Activated T-cell treated with anti-CD3 and anti-CD28 coated beads, Interleukin-2, amount 50 U/mL, for 72 hours (primary cell): ENCODE measurements around the gene UGT1A6. TPM values are rescaled to one million over a fixed set of nuclear protein-coding genes. Genes with fewer than 3 reads are reported as not detected.

Experiments used
- ATAC-seq, 2 donors: fragments of 150-1000 bp; cut with Tn5 transposase; replicated peaks in 1 of 2; 2 replicates each; pipeline ENCODE4 v1.10.0; 2021; ENCODE audit warnings: moderate library complexity in 2 of 2, mild to moderate bottlenecking in 1 of 2
- DNase-seq, 2 donors: peaks; one replicate each; pipeline ENCODE4 v3.0.0; 2021 to 2022; ENCODE audit warnings: mixed read lengths in 1 of 2
- H3K27ac Mint-ChIP-seq: one replicate; pipeline ENCODE4 v1.8.0; 2022; ENCODE audit warnings: mild to moderate bottlenecking, moderate library complexity, mixed read lengths
- H3K27me3 Mint-ChIP-seq: one replicate; pipeline ENCODE4 v1.8.0; 2022; ENCODE audit warnings: low read depth, mixed read lengths
- H3K36me3 Mint-ChIP-seq, 2 donors: one replicate each; pipeline ENCODE4 v1.8.0; 2022; ENCODE audit warnings: mixed read lengths in 2 of 2, mild to moderate bottlenecking in 1 of 2; ENCODE audit not compliant: insufficient read depth in 2 of 2
- H3K4me1 Mint-ChIP-seq: one replicate; pipeline ENCODE4 v1.8.0; 2022; ENCODE audit warnings: low read depth, mixed read lengths
- H3K4me3 Mint-ChIP-seq, 2 donors: one replicate each; pipeline ENCODE4 v1.8.0; 2022; ENCODE audit warnings: mild to moderate bottlenecking in 2 of 2, mixed read lengths in 2 of 2, moderate library complexity in 2 of 2
- H3K9me3 Mint-ChIP-seq, 2 donors: one replicate each; pipeline ENCODE4 v1.8.0; 2022; ENCODE audit warnings: mixed read lengths in 2 of 2
- total RNA-seq, 2 donors: library from RNA; stranded (reverse); gene quantifications; one replicate each; pipeline ENCODE4 v1.2.3, GENCODE V29; 2022

Gene UGT1A6
- total RNA-seq, 2 donors from 2014 or later, result not detected

- Mint-ChIP-seq H3K9me3 (no peaks in the 10 kb centered on the region), H3K27me3 (peaks cover 10% of the 10 kb centered on the region), H3K36me3 (no peaks in the 10 kb centered on the region), H3K4me1 (no peaks in the 10 kb centered on the region), H3K27ac (no peak overlapping the region), H3K4me3 (no peak overlapping the region)
- no peak for ATAC-seq
- DNase-seq, result no peak
Measured at GRCh38 chr2:233818639-233819621, 126.2 kb downstream of the UGT1A6 start.

GRCh38 chr2:233819884-233820773 lies 127.4 kb downstream of the UGT1A6 start:
- no peak for ATAC-seq
- no peak for DNase-seq
- Mint-ChIP-seq H3K4me3 (no peak overlapping the region), H3K9me3 (no peaks in the 10 kb centered on the region), H3K36me3 (no peaks in the 10 kb centered on the region), H3K27ac (no peak overlapping the region), H3K4me1 (no peaks in the 10 kb centered on the region), H3K27me3 (peaks cover 9% of the 10 kb centered on the region)

DNA sequence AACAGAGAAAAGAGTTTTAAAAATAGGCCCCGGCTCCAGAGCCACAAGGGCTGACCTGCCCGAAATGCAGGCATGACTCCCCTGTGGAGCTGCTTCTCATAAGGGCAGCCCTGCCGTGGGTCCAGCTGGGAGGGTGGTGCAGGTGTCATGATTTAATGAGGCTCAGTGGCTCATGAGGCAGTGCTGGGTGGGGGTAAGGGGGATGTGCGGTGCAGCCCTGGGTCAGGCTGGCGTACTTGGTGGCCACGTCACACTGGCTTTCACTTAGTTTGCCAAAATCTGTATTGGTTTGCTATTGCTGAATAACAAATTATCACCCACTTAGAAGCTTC lies 128.1 kb downstream of the UGT1A6 start:
- no peaks in the 10 kb centered on the region for H3K4me1 Mint-ChIP-seq
- H3K36me3 Mint-ChIP-seq, result no peaks in the 10 kb centered on the region
- DNase-seq (no peak), ATAC-seq (no peak)
- H3K27me3 Mint-ChIP-seq, result peaks cover 2% of the 10 kb centered on the region
- H3K9me3 Mint-ChIP-seq, result no peaks in the 10 kb centered on the region
- no peak overlapping the region for H3K4me3 Mint-ChIP-seq
- no peak overlapping the region for H3K27ac Mint-ChIP-seq

DNA sequence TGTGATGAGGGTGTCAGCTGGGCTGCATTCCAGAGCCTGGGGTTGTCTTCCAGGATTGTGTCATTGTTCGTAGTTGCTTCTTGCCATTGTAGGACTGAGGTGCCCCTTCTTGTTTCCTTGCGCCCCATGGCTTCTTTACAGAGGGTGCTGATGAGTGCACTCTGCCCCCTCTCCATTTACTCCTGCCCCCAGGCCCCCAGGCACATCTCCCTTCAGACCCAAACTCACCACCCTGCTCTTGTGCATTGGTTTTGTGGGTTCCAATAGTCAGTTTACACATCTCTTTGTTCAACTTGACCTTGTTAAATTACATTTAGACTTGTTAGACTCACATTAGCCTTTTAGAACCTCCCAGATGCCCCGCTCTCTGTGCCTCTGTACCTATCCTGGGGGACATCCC lies 128.5 kb downstream of the UGT1A6 start:
- Mint-ChIP-seq H3K36me3 (no peaks in the 10 kb centered on the region), H3K27ac (no peak overlapping the region), H3K4me1 (no peaks in the 10 kb centered on the region), H3K4me3 (no peak overlapping the region), H3K27me3 (no peaks in the 10 kb centered on the region), H3K9me3 (no peaks in the 10 kb centered on the region)
- DNase-seq (no peak), ATAC-seq (no peak)

DNA sequence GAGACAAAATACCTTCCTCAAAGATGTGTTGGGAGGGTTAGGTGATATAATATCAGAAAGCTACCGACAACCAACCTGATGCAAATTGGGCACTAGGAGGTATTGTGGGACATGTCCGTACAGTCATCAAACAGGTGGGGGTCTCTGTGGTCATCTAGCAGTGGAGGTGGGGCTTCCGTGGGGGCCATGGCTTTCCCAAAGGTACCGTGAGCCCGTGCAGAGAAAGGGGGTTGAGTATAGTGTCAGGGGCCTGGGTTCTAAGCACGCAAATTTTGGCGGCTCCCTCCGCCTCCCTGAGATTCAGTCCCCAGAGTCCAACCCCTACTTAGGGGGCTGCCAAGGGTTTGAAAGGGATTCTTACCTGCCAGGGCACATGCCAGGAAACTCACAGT lies 129.0 kb downstream of the UGT1A6 start:
- no peak overlapping the region for H3K27ac Mint-ChIP-seq
- no peaks in the 10 kb centered on the region for H3K36me3 Mint-ChIP-seq
- no peak overlapping the region for H3K4me3 Mint-ChIP-seq
- no peaks in the 10 kb centered on the region for H3K27me3 Mint-ChIP-seq
- DNase-seq, result no peak
- no peaks in the 10 kb centered on the region for H3K4me1 Mint-ChIP-seq
- H3K9me3 Mint-ChIP-seq, result no peaks in the 10 kb centered on the region
- ATAC-seq, result no peak

GRCh38 chr2:233822101-233822771 lies 129.5 kb downstream of the UGT1A6 start:
- no peaks in the 10 kb centered on the region for H3K9me3 Mint-ChIP-seq
- no peaks in the 10 kb centered on the region for H3K27me3 Mint-ChIP-seq
- H3K27ac Mint-ChIP-seq, result no peak overlapping the region
- ATAC-seq (no peak), DNase-seq (no peak)
- no peak overlapping the region for H3K4me3 Mint-ChIP-seq
- no peaks in the 10 kb centered on the region for H3K36me3 Mint-ChIP-seq
- H3K4me1 Mint-ChIP-seq, result no peaks in the 10 kb centered on the region

Other genes with a start within 250 kb of the UGT1A6 start
- 10 to 100 TPM; 14.7 to 19.6 TPM for gene USP40, start 126.1 kb upstream of the UGT1A6 start, total RNA-seq
- not detected for gene UGT1A8, start 75.3 kb upstream of the UGT1A6 start, total RNA-seq
- not detected for gene UGT1A10, start 56.4 kb upstream of the UGT1A6 start, total RNA-seq
- not detected for gene UGT1A9, start 21.0 kb upstream of the UGT1A6 start, total RNA-seq
- gene UGT1A7, start 11.0 kb upstream of the UGT1A6 start, total RNA-seq, result not detected
- gene UGT1A5, start 20.0 kb downstream of the UGT1A6 start, total RNA-seq, result not detected
- not detected for gene UGT1A4, start 25.8 kb downstream of the UGT1A6 start, total RNA-seq
- gene UGT1A3, start 36.2 kb downstream of the UGT1A6 start, total RNA-seq, result not detected
- not detected for gene UGT1A1, start 67.4 kb downstream of the UGT1A6 start, total RNA-seq
- gene MROH2A, start 85.4 kb downstream of the UGT1A6 start, total RNA-seq, result not detected
- 10 to 100 TPM; 84.3 to 93.5 TPM for gene HJURP, start 161.6 kb downstream of the UGT1A6 start, total RNA-seq
- gene TRPM8, start 224.5 kb downstream of the UGT1A6 start, total RNA-seq, result not detected